Activated naive CD4-positive, alpha-beta T cell treated with anti-CD3 and anti-CD28 coated beads, Interleukin-2, amount 10 ng/mL, durations not matched to agents 7 days and 5 days (primary cell): ENCODE measurements around the gene SEMA3E.

Experiments
- CTCF ChIA-PET: fragments of 350-600 bp; sonication (Branson Sonifier 250); formaldehyde crosslinking; loops from one replicate; lab custom pipeline; 2021; ENCODE audit warnings: antibody characterized with exemption; lab: Charles Lee
- DNase-seq: peaks from one replicate; pipeline ENCODE4 v3.0.0-alpha.2; 2020
- H3K27ac Mint-ChIP-seq: one replicate; pipeline ENCODE4 v1.8.0; 2021; ENCODE audit warnings: mild to moderate bottlenecking, moderate library complexity, mixed read lengths
- H3K27me3 Mint-ChIP-seq: one replicate; pipeline ENCODE4 v1.8.0; 2021; ENCODE audit warnings: mild to moderate bottlenecking, mixed read lengths
- H3K36me3 Mint-ChIP-seq: one replicate; pipeline ENCODE4 v1.8.0; 2021; ENCODE audit warnings: mixed read lengths
- H3K4me1 Mint-ChIP-seq: one replicate; pipeline ENCODE4 v1.8.0; 2021; ENCODE audit warnings: mixed read lengths
- H3K4me3 Mint-ChIP-seq: one replicate; pipeline ENCODE4 v1.8.0; 2021; ENCODE audit warnings: mild to moderate bottlenecking, moderate library complexity, mixed read lengths
- H3K9me3 Mint-ChIP-seq: one replicate; pipeline ENCODE4 v1.8.0; 2021; ENCODE audit warnings: mixed read lengths

Gene SEMA3E

GRCh38 chr7:83410989-83411591 lies 237.8 kb downstream of the SEMA3E start:
- no peaks in the 10 kb centered on the region for H3K27me3 Mint-ChIP-seq
- no peak overlapping the region for H3K4me3 Mint-ChIP-seq
- no peak for DNase-seq
- H3K4me1 Mint-ChIP-seq, result no peaks in the 10 kb centered on the region
- H3K9me3 Mint-ChIP-seq, result no peaks in the 10 kb centered on the region
- CTCF ChIA-PET, result no interaction called here
- no peak overlapping the region for H3K27ac Mint-ChIP-seq
- H3K36me3 Mint-ChIP-seq, result no peaks in the 10 kb centered on the region

DNA sequence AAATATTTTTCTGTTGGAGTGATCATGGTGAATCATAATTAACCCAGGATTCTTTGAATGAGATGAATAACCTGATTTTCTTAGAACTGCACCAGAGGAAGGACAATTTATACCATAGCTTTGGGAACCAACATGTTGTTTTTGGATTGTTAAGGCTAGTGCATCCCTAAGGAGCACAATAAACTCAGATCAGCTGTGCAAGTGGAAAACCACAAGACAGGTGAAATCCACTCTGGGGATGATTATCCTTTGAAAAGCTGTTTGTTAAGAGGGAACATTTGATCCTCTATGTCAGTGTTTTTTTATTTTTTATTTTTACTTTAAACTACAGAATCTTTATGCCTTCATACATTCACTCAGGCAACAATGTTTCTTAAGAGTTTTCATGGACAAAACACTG lies 254.2 kb downstream of the SEMA3E start:
- Mint-ChIP-seq H3K27me3 (no peaks in the 10 kb centered on the region), H3K4me1 (no peaks in the 10 kb centered on the region), H3K4me3 (no peak overlapping the region), H3K27ac (no peak overlapping the region), H3K9me3 (peaks cover 2% of the 10 kb centered on the region), H3K36me3 (no peaks in the 10 kb centered on the region)
- no peak for DNase-seq
- CTCF ChIA-PET, result no interaction called here

DNA sequence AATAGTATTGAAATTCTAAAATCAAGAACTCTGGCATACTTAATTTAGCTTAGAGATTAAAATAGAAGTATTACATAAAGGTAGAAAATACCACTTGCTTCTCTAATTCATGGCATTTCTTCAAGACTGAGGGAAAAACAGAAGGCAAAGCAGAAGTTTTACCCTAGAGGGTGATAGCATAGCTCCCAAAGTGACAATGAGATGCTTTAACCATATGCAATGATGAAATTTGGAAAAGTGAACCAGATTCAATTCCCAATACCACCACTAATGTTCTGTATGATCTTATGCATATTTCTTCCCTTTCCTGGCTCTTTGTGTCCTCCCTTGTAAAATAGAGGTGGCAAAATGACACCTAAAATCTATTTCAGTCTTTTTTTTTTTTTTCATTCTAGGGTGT lies 260.5 kb downstream of the SEMA3E start:
- no peaks in the 10 kb centered on the region for H3K27me3 Mint-ChIP-seq
- H3K9me3 Mint-ChIP-seq, result peaks cover 2% of the 10 kb centered on the region
- no peaks in the 10 kb centered on the region for H3K4me1 Mint-ChIP-seq
- no peak for DNase-seq
- H3K27ac Mint-ChIP-seq, result no peak overlapping the region
- CTCF ChIA-PET, result no interaction called here
- no peak overlapping the region for H3K4me3 Mint-ChIP-seq
- no peaks in the 10 kb centered on the region for H3K36me3 Mint-ChIP-seq

DNA sequence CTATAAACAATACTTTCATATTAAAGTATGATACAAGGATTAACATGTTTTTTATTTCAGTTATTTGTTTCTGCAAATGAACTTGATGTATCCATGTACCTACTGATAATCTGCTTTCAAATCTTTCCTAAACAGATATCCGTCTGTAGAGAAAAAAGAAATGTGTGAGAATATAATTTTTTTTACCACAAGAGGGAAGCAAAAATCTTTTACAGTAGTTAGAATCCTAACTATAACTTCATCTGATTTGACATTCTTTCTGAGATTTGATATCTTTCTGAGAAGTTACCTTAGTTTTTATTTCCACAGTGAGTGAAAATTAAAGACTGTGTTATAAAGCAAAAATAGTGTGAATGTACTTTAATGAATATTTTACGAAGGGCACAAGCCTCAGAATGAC lies 282.3 kb downstream of the SEMA3E start:
- no peaks in the 10 kb centered on the region for H3K36me3 Mint-ChIP-seq
- DNase-seq, result no peak
- H3K27ac Mint-ChIP-seq, result no peak overlapping the region
- H3K9me3 Mint-ChIP-seq, result no peaks in the 10 kb centered on the region
- CTCF ChIA-PET, result no interaction called here
- H3K4me1 Mint-ChIP-seq, result no peaks in the 10 kb centered on the region
- no peak overlapping the region for H3K4me3 Mint-ChIP-seq
- no peaks in the 10 kb centered on the region for H3K27me3 Mint-ChIP-seq

DNA sequence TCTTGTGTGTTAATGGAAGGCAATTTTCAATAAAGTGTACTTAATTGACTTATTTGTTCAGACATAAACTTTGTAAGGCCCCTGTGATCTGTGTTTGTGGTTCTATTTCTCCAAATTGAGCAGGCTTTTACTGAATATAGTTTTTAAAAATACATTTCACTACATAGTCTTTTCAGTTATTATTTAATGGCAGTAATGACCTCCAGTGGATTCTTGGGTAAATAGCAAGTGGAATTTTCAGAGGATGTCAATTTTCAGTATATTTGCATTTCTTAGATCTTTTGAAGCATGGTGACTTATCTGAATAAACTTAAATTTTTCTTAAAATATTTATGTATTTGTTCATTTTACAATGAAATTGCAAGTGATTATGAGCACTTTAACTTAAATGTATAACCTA lies 283.2 kb downstream of the SEMA3E start:
- DNase-seq, result no peak
- H3K4me1 Mint-ChIP-seq, result no peaks in the 10 kb centered on the region
- H3K36me3 Mint-ChIP-seq, result no peaks in the 10 kb centered on the region
- no peak overlapping the region for H3K27ac Mint-ChIP-seq
- no peaks in the 10 kb centered on the region for H3K27me3 Mint-ChIP-seq
- H3K9me3 Mint-ChIP-seq, result no peaks in the 10 kb centered on the region
- CTCF ChIA-PET, result no interaction called here
- H3K4me3 Mint-ChIP-seq, result no peak overlapping the region

- DNase-seq, result no peak
- CTCF ChIA-PET, result no interaction called here
These were observed 285.9 kb downstream of the SEMA3E start for GRCh38 chr7:83362871-83363550.

GRCh38 chr7:83359108-83359507 lies 289.8 kb downstream of the SEMA3E start:
- CTCF ChIA-PET, result no interaction called here
- H3K9me3 Mint-ChIP-seq, result no peaks in the 10 kb centered on the region
- H3K27me3 Mint-ChIP-seq, result no peaks in the 10 kb centered on the region
- H3K4me1 Mint-ChIP-seq, result no peaks in the 10 kb centered on the region
- H3K4me3 Mint-ChIP-seq, result no peak overlapping the region
- no peak overlapping the region for H3K27ac Mint-ChIP-seq
- H3K36me3 Mint-ChIP-seq, result no peaks in the 10 kb centered on the region
- DNase-seq, result no peak

More at GRCh38 chr7:83362871-83363550, 285.9 kb downstream of the SEMA3E start:
- no peak overlapping the region for H3K4me3 Mint-ChIP-seq
- no peaks in the 10 kb centered on the region for H3K4me1 Mint-ChIP-seq
- H3K36me3 Mint-ChIP-seq, result no peaks in the 10 kb centered on the region
- H3K27ac Mint-ChIP-seq, result no peak overlapping the region
- H3K27me3 Mint-ChIP-seq, result no peaks in the 10 kb centered on the region
- no peaks in the 10 kb centered on the region for H3K9me3 Mint-ChIP-seq

- no peak overlapping the region for H3K27ac Mint-ChIP-seq
- H3K4me3 Mint-ChIP-seq, result no peak overlapping the region
- no peaks in the 10 kb centered on the region for H3K27me3 Mint-ChIP-seq
- DNase-seq, result no peak
- CTCF ChIA-PET, result no interaction called here
- H3K4me1 Mint-ChIP-seq, result no peaks in the 10 kb centered on the region
- no peaks in the 10 kb centered on the region for H3K9me3 Mint-ChIP-seq
- H3K36me3 Mint-ChIP-seq, result no peaks in the 10 kb centered on the region
These were observed 293.8 kb downstream of the SEMA3E start for GRCh38 chr7:83355143-83355542.

DNA sequence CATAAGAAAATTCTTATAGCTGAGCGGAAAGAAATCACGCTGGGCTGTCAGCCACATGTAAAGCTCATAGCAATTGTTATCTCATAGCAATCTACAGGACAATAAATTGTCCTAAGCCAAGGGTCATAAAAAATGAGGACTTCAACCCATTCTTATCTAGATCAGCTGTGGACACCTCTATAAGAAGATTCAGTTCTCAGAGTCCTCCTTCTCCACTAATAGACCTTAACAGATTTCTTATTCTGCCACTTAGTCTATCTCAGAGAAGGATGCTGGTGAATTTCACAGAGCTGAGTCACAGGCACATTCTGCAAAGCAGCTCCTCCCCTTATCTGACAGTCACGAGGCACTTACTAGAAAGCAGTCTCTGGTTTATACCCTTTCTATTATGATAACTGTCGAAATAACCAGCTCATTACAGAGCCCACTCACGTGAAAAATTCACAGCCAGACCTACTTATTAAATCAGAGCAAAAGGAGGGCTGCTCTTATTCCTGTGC lies 300.9 kb downstream of the SEMA3E start:
- CTCF ChIA-PET, result no interaction called here
- Mint-ChIP-seq H3K27me3 (no peaks in the 10 kb centered on the region), H3K27ac (no peak overlapping the region), H3K9me3 (peaks cover 9% of the 10 kb centered on the region), H3K36me3 (no peaks in the 10 kb centered on the region), H3K4me3 (no peak overlapping the region), H3K4me1 (no peaks in the 10 kb centered on the region)
- no peak for DNase-seq

DNA sequence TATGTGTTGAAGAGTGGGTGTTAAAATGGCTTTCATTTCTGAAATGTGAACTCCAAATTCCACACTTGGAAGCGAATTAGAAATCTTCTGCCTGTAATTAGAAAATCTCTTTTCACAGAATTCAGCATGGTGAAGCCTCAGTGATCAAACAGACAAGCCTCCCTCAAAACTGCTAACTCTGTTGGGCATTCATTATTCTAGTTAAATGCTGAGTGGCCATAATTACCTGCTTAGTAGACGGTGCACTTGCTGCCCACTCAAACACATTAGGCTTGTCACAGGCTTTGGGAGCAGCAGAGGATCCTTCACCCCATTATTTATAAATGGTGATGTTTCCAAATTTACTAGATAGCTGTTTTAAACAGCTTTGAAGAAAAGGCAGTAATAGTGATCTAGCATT lies 309.0 kb downstream of the SEMA3E start:
- no peak overlapping the region for H3K4me3 Mint-ChIP-seq
- no peak overlapping the region for H3K27ac Mint-ChIP-seq
- H3K27me3 Mint-ChIP-seq, result no peaks in the 10 kb centered on the region
- H3K9me3 Mint-ChIP-seq, result peaks cover 10% of the 10 kb centered on the region
- no peaks in the 10 kb centered on the region for H3K4me1 Mint-ChIP-seq
- DNase-seq, result no peak
- CTCF ChIA-PET, result no interaction called here
- no peaks in the 10 kb centered on the region for H3K36me3 Mint-ChIP-seq

DNA sequence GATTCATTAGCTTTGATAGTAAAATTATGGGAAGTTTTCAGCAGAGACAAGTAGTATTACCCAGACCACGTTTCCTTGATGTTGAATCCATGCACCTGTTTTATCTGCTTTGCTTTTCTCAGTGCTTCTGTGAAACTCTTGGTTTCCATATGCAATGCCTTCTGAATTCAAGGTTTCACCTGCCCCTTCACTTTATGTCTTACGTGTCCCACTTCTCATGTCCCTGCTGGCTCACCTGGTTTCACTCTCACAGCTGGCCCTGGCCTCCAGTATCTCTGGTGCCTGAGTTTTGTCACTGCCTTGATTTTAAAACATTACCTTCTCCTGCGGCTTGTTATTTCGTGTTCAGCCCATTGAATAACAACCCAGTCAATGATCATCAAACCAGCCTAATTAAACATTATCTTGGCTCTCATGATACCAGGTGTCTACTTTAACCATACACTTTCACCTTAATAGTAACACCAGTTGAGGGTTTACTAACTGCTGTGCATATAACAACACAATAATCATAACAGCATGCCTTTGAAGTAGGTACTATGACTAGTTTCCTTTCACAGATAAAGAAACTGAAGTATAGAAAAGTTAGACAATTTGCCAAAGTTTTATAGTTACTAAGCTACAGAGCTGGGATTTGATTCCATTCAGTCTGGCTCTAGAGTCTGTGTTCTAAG lies 310.5 kb downstream of the SEMA3E start:
- CTCF ChIA-PET, result no interaction called here
- Mint-ChIP-seq H3K4me1 (no peaks in the 10 kb centered on the region), H3K27ac (no peak overlapping the region)

DNA sequence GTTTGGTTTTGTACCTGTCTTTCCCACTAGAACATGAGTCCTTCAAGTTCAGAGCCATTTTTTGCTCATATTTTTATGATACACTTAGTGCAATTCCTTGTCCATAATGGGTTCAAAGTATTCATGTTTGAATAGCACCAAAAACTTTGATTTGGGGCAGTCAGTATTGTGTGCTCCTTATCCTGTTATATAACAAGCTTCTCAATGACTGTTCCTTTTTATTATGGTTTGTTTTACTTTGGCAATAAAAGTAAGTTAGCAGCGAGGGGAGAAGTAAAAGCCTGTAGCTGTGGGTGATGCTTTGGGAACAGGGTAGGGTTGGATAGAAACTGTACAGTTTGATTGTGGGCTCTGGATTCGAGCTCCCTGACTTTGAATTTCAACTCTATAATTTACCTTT lies 311.9 kb downstream of the SEMA3E start:
- DNase-seq, result no peak
- H3K36me3 Mint-ChIP-seq, result no peaks in the 10 kb centered on the region
- H3K4me3 Mint-ChIP-seq, result no peak overlapping the region
- CTCF ChIA-PET, result no interaction called here
- peaks cover 5% of the 10 kb centered on the region for H3K9me3 Mint-ChIP-seq
- H3K27me3 Mint-ChIP-seq, result no peaks in the 10 kb centered on the region
- H3K27ac Mint-ChIP-seq, result no peak overlapping the region
- H3K4me1 Mint-ChIP-seq, result no peaks in the 10 kb centered on the region

More for the DNA sequence above, 310.5 kb downstream of the SEMA3E start:
- Mint-ChIP-seq H3K36me3 (no peaks in the 10 kb centered on the region), H3K27me3 (no peaks in the 10 kb centered on the region), H3K4me3 (no peak overlapping the region), H3K9me3 (peaks cover 5% of the 10 kb centered on the region)
- DNase-seq, result no peak

DNA sequence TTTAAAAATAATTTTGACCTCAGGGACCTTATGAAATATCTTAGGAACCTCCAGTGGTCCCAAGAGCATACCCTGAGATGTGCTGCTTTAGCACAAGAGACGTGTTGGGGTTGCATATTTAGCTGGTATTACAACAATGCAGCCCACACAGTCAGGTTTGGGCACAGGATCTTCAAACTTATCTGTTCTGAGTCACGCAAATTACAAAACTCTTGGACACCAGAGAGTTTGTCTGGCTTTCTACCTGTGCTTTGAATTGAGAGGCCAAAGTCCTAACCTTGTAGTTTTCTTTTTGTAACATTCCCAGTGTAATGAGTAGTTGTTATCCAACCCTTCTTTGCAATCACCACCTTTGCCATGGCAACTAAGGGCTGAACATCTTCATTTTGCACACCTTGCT lies 322.7 kb downstream of the SEMA3E start:
- no peaks in the 10 kb centered on the region for H3K36me3 Mint-ChIP-seq
- no peak overlapping the region for H3K27ac Mint-ChIP-seq
- H3K9me3 Mint-ChIP-seq, result no peaks in the 10 kb centered on the region
- CTCF ChIA-PET, result no interaction called here
- H3K4me1 Mint-ChIP-seq, result no peaks in the 10 kb centered on the region
- no peak for DNase-seq
- no peak overlapping the region for H3K4me3 Mint-ChIP-seq
- H3K27me3 Mint-ChIP-seq, result no peaks in the 10 kb centered on the region

DNA sequence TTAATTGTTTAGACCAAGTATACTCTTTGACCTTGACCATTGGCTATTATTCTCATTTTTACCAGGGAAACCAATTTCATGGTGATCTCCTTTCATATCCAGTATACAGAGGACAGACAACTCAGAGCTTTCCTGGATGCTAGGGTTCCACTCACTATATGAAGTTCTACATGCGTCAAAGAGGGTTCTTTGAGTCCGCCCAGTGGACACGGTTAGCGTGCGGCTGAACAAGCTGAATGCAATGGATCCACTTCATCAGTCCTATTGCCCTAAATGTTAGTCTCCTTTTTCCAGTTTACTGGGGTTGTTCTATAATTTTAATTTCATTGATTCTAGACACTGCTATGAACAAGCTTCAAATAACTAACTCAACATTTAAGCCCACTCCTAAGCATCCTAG lies 323.9 kb downstream of the SEMA3E start:
- CTCF ChIA-PET, result no interaction called here
- no peaks in the 10 kb centered on the region for H3K4me1 Mint-ChIP-seq
- H3K36me3 Mint-ChIP-seq, result no peaks in the 10 kb centered on the region

GRCh38 chr7:83324596-83324995 lies 324.3 kb downstream of the SEMA3E start:
- DNase-seq, result no peak
- Mint-ChIP-seq H3K9me3 (no peaks in the 10 kb centered on the region), H3K27ac (no peak overlapping the region), H3K27me3 (no peaks in the 10 kb centered on the region), H3K36me3 (no peaks in the 10 kb centered on the region), H3K4me3 (no peak overlapping the region), H3K4me1 (no peaks in the 10 kb centered on the region)
- CTCF ChIA-PET, result no interaction called here

More for the DNA sequence above, 323.9 kb downstream of the SEMA3E start:
- no peak overlapping the region for H3K4me3 Mint-ChIP-seq
- no peaks in the 10 kb centered on the region for H3K27me3 Mint-ChIP-seq
- DNase-seq, result no peak
- H3K9me3 Mint-ChIP-seq, result no peaks in the 10 kb centered on the region
- H3K27ac Mint-ChIP-seq, result no peak overlapping the region
